Hematopoietic multipotent progenitor cell treated with erythropoietin and hydrocortisone succinate and interleukin-3 and kit ligand, for 8 days (in vitro differentiated cells): ENCODE results near the gene GAN.
"Not testable (repeated sequence)": the region's sequence is repeated elsewhere in the genome, so short reads cannot be mapped to it uniquely, and the experiment has no call there.

ENCODE experiments used
- DNase-seq: peaks from one replicate; pipeline ENCODE4 v3.0.0-alpha.2; 2015

GAN gene

DNA sequence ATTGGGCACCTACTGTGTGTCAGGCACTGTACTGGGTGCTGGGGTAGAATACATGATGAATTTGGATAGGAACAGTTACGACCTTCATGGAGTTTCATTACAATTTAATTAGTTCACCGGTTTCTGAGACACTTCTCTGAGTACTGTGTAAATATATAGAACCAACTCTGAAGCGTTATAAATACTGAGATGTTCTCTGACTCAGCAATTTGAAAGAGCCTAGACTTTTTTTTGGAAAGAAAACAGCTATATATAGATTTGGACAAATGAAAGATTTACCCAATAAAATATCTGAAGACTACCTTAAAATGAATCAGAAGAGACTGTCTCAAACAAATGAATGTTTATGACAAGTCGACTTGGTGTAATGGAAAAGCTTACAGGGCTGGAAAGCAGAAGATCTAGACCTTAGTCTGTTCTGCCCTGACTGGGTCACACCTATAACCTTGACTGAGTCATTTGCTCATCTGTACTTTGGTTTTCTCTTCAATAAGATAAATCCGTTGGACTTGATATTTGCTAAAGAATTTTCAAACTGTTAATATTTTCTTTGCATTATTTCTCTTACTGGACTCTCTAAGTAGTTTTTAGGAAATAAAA lies 4.6 kb upstream of the GAN start:
- DNase-seq = no peak

DNA sequence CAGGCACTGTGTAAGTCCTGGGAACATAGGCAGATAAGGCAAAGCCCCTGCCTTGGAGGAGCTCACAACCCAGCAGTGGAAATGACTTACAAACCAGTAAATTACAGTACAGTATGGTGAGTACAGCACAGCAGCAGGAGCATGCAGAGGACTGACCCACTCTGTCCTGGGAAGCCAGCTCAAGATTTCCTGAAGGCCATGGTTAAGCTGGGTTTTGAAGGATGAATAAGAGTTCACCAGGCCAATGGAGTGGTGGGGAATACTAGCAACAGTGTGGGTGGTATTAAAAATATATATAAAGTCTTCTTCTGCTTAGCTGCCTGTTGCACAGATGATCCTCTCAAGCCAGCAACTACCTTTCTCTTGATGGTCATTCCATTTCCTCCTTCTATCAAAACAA lies 3.0 kb upstream of the GAN start:
- no peak for DNase-seq

DNA sequence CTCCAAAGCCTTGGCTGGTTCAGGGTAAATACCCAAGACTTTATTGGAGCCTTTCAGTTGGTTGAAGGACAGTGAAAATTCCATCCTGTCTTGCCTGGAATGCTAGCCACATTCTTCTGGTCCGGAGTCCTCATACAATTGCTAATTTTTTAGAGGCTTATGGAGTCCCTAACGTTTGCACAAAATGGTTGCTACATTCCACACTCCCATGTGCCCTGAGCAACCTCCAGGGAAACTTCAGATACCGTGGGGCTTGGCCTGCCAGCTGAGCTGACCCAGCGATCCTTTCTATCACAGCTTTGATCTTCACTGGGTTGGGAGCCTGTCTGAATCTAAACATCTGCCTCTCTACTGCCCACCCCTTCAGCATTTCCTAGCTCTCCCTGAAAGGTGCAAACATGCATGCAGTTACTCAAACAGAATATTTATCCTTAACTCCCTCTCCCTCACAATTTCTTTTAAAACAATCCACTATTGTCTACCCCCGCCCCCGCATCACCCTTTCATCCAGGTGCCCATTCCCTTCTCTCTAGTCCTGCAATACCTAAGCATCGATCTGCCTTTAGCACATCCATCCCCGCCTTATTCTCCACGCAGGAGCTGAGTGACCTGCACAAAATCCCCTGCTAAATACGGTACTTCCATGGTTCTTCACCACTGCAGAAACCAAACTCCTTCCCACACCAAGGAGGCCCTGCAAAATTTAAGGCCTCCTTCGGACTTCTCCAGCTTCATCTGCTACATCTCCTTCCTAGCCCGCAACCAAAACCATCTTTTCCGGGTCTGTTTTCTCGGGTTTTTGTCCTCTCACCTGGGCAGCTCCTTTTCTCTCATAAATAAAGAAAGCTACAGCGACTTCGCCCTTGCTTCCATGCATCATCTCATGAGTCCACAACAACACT lies 810 bp upstream of the GAN start:
- DNase-seq = peak; percentile 38

DNA sequence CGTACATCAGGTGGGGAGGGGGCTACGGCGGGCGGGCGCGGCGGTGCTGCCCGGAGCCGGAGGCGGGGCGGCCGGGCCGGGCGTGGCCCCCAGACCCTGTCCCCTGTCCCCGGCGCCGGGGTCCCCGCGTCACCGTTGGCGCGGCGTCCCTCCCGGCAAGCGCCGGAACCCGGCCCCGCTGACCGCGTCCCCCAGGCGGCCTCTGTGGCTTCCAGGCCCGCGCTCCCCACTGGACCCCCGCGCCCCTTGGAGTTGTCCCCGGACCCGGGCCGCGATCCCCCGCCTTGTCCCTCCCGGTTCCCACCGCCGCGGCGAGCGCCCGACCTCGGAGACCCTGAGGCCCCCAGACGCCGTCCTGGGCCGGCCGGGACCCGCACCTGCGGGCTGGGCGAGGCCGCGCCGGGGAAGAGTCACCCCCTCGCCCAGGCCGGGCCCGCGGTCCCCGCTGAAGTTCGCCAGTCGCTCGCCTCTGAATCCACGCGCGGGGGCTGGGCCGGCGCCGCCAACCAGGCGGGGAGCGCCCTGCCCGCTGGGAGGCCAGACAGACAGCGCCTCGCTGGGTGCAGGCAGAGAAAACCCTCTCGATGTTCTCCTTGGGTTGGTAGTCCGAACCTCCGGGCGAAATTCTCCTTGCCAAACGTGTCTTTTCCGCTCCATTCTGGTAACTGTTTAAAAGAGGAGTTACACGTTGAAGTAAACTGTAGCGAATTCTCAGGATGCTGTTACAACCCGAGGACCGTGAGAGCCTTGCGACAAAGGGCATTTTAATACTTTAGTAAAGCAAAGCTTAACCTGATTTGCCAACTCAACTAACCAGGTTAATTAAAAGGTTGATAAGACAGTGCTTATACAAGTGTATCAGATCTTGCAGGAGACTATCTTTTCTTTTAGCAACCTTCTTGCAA lies 761 bp downstream of the GAN start:
- DNase-seq = peak; percentile 49

DNA sequence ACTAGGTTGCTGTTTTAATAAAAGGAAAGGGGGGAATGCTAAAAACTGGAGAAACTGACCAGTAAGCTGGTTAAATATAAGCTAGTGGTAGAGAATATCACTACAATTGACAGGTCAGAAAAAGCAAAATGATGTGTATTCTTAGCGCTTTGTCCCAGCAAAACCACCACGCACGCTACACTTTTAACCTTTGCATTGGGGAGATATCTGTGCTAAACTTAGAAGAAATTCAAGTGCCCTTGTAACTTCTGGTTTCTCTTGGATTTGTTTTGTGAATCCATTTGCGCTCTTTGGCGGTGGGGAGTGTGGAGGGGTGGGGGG lies 1.4 kb downstream of the GAN start:
- DNase-seq = no peak

DNA sequence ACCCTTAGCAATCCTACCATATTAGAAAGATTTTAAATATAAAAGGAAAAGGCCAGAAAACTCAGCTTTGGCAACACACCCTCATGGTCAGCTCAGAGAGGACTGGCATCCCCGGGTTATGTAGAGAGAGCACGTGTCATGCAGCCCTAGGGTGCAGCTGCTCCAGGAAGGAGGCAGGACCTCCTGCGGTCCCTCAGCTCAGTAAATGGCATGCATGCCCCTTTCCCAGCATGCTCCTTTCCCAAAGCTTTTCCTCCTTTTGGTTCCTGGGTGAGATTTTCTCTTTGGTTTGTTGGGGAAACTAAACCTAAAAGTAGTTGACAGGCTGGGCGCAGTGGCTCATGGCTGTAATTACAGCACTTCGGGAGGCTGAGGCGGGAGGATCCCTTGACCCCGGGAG lies 3.9 kb downstream of the GAN start:
- no peak for DNase-seq

DNA sequence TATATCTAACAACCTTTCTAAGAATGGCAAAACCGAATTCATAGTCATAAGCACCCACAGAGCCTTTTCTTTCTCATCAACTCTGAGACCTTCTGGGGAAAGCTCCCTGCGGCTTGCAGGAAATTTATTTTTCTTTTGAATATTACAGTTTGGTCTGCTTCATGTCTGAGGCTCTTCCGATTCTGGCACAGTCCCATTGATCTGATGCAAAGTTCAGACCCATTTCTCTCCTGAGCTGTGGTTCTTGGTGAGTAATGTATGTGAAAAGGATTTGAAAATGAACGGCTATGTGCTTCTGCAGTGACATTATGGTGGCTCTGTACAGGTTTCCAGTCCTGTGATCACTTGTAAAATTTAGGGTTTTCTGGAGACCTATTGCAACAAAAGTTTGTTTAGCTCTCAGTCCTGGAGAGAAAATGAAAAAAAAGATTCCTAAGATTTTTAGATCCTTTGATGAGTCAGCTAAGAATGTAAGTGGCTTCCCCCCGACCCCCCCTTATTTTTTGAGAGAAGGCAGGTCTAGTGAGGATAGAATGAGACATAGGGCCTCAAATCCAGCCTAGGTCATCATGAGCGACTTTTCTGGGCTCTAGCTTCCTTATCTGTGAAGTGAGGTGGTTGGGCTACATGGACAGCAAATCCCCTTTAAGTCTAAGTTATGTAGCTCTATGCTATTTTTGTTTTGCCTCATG lies 4.6 kb downstream of the GAN start:
- no peak for DNase-seq

DNA sequence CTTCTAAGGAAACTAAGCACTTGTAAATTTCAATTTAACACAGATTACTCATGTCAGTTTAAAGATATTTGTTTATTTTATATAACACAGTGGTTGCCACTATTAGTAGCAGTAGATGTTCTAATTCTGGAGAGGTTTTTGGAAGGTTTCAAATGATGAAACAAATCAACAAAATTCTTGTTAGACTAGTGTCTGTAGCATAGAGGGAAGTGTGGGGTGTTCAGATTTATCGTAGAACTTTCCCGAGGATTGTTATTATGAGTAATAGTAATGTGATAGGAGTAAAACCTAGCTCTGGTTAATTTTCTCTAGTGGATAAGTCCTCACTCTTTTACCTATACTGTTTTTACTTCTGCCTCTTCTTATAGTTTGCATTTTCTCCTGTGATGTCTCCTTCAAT lies 6.3 kb downstream of the GAN start:
- DNase-seq = no peak

DNA sequence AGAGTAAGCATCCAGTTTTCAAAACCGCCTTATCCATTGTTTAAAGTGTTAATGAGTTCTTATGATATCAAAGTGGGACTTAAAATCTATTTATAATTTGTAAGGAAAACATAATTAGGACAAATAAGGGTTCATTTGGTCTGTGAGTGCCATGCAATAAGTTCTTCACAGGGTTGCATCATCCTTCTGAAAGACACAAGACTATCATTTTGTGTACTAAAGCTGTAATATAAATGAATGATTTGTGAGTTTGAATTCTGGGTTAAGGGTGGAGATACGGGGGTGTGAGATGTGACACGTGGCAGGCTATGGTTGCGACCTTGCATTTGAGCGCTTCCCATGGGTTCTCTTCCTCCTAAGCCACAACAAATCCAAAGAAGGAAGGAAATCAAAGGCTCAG lies 6.8 kb downstream of the GAN start:
- DNase-seq = no peak

DNA sequence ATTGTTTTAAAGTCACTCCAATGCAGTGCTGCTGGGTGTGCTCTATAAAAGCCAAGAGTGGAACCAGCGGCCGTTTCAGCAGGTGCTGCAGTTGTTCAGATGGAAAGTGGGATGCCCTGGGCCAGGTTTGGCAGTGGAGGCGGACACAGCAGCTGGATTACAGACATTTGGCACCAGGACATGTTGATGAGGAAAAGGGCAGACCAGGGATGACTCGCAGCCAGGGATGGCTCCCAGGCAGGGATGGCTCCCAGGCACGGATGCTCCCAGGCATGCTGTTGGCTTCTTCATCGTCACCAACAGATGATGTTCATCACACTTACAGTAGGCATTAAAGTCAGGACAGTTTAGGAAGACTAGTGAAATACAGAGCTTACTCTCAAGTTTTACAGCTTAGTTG lies 10.0 kb downstream of the GAN start:
- no peak for DNase-seq

DNA sequence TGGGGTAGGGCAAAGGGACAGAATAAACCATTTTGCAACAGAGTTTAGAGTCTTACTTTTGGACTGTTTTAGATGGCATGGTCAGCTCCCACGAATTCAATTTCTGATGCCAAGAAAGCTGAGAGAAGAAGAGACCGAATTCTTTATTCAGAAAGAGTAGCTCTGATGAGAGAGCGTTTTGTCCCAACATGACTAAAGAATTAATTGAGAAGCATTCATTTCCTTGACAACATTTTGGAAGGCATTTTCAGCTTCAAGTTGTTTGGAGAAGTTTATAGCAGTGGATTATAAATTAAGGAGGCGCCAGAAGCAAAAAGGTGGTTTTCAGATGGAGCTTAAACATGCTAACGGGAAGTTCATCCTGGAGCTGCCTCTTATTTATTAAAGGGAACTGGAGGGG lies 12.2 kb downstream of the GAN start:
- DNase-seq = no peak

DNA sequence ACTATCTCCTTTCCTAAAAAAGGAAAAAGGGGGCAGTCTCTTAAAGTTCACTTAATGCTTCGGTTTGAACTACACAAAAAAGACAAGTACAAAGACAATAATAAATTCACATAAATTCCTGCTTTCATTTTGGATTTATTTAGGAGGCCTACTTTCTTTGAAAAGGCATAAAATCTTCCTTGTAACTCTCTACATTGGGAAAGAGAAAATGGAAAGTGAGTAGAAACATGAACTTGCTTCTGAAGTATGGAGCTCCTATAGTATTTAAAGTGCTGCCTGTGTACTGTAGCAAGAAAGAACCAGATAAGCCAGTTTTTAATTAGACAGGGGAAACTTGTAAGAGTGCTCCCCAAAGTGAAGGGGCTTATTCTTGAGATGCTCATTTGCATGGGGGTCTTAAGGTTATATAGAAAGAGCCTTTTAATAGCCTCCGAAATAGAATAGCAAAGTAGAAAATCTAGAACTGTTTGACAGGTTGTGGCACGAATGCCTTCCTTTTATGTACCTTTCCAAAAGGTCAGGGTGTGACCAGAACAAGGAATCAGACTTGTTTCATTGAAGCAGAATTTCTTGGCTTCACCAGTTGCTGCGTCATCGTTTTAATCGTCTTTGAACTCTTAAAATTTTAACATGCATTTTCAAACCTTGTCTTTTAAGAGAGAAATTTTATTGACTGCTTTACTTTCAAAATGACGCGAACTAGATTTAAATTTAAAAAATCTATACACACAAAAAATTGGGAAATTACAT lies 12.9 kb downstream of the GAN start:
- no peak for DNase-seq

DNA sequence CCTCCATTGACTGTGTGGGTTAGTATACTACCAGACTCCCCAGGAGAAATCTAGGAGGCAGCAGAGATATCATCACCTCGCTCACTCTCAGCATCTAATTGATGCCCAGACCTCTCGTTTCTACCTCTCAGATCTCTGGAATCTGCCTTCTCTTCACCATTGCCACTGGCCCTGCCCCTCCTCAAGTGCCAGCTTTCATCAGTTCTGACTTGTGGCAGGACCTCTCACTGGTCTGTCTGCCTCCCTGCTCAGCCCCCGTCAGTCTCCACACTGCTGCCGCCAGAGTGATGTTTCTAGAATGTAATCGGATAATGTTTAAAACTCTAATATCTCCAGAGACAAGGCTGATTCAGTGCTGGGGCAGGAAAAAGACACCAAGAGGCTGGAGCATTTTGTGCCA lies 15.2 kb downstream of the GAN start:
- no peak for DNase-seq

DNA sequence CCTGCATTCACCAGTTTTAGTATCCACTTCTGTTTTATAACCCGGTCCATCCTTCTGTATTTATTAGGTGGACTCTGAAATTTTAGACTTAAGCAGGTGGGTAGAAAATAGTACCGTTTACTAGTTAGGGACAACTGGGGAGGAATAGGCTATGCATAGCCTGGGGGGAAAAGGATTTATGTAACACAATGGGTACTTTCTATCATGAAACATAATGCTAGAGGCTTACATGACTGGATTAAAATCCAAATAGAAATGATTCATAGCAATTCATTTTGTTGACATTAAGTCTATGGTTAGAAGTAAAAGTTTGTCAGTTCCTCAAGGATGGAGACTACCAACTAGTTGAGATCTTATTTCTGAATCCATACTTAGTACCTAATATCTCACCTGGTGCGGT lies 18.6 kb downstream of the GAN start:
- DNase-seq = no peak

DNA sequence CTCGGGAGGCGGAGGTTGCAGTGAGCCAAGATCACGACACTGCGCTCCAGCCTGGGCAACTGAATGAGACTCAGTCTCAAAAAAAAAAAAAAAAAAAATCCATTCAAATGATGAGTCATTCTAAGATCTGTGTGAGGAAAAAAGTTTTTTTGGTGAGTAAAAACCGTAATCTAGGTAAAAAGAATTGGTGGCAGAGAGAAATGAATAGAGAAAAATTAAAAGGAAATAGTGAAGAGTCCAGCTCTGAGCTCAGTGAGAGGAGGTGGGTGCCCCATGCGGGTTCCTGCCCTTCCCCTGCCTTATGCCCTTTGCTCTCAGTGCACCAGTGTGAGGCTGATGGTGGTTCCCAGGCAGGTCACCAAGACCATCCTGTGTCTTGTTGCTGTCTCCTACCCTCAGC lies 20.9 kb downstream of the GAN start:
- no peak for DNase-seq

DNA sequence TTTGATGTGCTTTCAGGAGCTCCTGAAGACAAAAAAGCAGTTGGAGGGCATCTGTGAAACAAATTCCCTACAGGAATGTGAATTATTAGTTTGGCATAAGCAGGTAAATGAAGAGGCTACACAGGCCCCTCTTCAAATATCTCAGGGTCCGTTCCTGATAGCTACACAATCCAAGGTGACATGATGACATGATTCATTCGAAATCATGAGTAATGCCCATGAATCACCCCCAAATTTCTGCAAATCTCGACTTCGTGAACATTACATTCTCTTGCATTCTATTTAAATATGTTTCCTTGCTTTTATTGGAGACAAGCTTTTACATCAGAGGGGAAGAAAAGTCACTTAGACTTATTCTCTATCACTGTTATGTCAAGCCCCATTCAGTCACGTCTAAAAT lies 22.3 kb downstream of the GAN start:
- DNase-seq = no peak

DNA sequence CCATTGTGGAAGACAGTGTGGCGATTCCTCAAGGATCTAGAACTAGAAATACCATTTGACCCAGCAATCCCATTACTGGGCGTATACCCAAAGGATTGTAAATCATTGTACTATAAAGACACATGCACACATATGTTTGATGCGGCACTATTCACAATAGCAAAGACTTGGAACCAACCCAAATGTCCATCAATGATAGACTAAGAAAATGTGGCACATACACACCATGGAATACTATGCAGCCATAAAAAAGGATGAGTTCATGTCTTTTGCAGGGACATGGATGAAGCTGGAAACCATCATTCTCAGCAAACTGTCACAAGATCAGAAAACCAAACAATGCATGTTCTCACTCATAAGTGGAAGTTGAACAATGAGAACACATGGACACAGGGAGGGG lies 30.4 kb downstream of the GAN start:
- not testable (repeated sequence) for DNase-seq

DNA sequence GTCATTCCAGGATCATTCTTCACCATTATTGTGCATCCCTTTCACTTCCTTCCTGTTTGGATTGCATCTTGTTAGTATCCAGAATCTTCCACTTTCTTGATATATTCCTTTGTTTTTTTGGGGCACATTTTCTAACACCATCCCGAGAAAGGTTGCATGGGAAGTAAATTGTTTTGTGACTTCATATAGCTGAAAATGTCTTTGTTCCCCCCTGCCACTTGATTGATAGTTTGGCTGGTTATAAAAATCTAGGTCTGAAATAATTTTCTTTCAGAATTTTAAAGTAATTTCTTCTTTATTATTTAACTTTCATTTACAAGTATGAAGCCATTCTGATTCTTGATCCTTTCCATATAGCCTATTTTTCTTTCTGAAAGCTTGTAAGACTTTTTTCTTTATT lies 32.7 kb downstream of the GAN start:
- no peak for DNase-seq

DNA sequence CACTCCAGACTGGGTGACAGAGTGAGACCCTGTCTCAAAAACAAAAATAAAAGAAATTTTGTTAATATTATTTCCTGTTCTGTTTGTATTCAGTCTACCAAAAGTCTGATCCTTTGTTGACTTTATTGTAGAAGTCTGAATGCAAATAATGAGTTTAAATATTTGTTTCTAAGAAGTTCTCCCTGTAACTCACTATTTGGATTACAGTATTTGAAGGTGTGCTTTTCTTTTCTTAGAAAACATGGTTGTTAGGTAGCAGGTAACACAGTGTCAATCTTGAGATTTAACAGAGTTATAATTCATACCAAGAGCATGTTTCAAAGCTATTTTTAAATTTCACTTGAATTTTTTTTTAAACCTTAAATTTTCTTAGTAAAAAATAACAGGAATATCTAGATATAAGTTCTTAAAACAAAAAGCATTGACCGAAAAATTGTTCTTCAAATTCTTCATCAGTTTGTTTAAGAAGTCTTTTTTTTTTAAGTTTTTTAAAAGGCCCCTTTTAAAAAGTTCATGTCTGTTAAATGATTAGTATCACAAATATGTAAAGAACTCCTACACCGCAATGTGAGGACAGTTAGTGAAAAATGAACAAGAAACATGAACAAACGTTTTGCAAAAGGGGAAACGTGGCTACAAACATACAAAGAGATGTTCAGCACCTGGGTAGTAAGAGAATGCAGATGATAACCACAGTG lies 35.0 kb downstream of the GAN start:
- no peak for DNase-seq

DNA sequence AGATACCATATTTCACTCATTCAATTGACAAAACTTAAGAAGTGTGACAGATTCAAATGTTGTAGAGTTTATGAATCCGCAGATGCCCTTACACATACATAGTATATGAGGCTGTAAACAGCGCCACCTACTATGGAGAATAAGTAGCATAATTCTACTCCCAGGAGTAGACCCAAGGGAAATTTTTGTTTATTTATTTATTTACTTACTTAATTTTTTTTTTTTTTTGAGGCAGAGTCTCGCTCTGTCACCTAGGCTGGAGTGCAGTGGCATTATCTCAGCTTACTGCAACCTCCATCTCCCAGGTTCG lies 35.5 kb downstream of the GAN start:
- peak; percentile 9 for DNase-seq

DNA sequence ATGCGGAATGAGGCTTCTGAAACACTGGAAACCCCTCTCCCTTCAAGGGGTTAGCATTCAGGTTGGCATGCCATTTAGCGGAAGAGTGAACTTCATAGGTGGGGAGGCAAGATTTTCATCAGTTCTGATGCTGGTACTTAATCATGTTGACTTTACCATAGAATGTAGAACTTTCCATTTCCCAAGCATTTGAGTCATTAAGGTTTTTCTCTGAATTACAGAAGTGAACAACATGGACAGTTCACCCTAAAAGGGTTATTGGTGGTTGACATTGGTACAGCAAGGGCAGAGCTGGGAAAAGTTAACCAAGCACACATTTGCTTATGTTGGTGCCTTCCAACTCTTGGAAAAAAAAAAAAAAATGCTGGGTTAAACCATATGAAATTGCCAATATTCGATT lies 39.1 kb downstream of the GAN start:
- no peak for DNase-seq

DNA sequence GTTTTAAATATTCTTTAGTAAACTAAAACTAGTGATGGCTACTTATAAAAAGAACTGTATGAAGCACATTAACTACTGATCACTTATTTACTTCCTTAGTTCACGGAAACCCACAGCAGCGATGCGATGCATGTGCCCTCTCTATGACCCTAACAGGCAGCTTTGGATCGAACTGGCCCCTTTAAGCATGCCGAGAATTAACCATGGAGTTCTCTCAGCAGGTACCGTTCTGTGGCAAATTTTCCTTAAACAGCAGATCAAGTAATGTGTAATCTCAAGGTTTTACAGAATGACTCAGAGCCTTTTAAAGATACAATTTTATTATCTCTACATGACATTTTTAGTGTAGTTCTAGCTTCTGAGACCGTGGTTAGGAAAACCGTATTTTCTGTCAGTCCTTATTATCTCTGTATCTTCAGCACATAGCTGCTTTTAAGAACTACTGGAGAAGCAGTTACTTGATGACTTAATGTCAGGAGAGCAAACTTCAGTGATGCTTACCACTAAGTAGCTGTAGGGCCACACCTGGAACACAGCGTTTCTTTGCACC lies 43.0 kb downstream of the GAN start:
- peak; percentile 17 for DNase-seq
